NOMO-1 treated with dmso at 0.1 percent for 144 hours (cell line): Measurements from ENCODE around the gene PADI4.

Source experiments
- DNase-seq: peaks from one replicate; lab custom pipeline; 2025; ENCODE audit not compliant: unreplicated experiment; lab: John Stamatoyannopoulos, UW

Gene PADI4

GRCh38 chr1:17307946-17308345 is at the start of gene PADI4:
Gene PADI4 (plus strand): TSS chr1:17308197. CDS start chr1:17308223, 26 bp downstream.
- no peak for DNase-seq

- DNase-seq: no peak
These were observed 49.3 kb upstream of the PADI4 start for GRCh38 chr1:17258758-17259130.

GRCh38 chr1:17259233-17259873 is 48.6 kb upstream of the PADI4 start:
- DNase-seq: no peak

GRCh38 chr1:17260264-17260663 is 47.7 kb upstream of the PADI4 start:
- no peak for DNase-seq

- DNase-seq: no peak
These were observed 47.3 kb upstream of the PADI4 start for GRCh38 chr1:17260738-17261137.

- no peak for DNase-seq
These were observed 44.1 kb upstream of the PADI4 start for GRCh38 chr1:17263936-17264335.

GRCh38 chr1:17264470-17264869 is 43.5 kb upstream of the PADI4 start:
- no peak for DNase-seq

- DNase-seq: no peak
These were observed 42.8 kb upstream of the PADI4 start for GRCh38 chr1:17265162-17265561.

GRCh38 chr1:17265950-17266349 is 42.0 kb upstream of the PADI4 start:
- no peak for DNase-seq

GRCh38 chr1:17270891-17271765 is 36.9 kb upstream of the PADI4 start:
- no peak for DNase-seq

- no peak for DNase-seq
These were observed 35.9 kb upstream of the PADI4 start for GRCh38 chr1:17272066-17272465.

GRCh38 chr1:17272646-17273045 is 35.4 kb upstream of the PADI4 start:
- no peak for DNase-seq

GRCh38 chr1:17273096-17273495 is 34.9 kb upstream of the PADI4 start:
- DNase-seq: no peak

GRCh38 chr1:17274186-17275170 is 33.5 kb upstream of the PADI4 start:
- peak; percentile 41 for DNase-seq

- DNase-seq: peak; percentile 62
These were observed 31.4 kb upstream of the PADI4 start for GRCh38 chr1:17276568-17276967.

GRCh38 chr1:17277511-17278159 is 30.4 kb upstream of the PADI4 start:
- no peak for DNase-seq

GRCh38 chr1:17278996-17279830 is 28.8 kb upstream of the PADI4 start:
- DNase-seq: no peak

GRCh38 chr1:17280436-17280835 is 27.6 kb upstream of the PADI4 start:
- no peak for DNase-seq

GRCh38 chr1:17280894-17281293 is 27.1 kb upstream of the PADI4 start:
- DNase-seq: no peak

GRCh38 chr1:17281775-17282181 is 26.2 kb upstream of the PADI4 start:
- peak; percentile 98 for DNase-seq
